Thoracic aorta (tissue), 2 donors: ENCODE measurements around the gene AXIN1. TPM values are rescaled to one million over a fixed set of nuclear protein-coding genes. Genes with fewer than 3 reads are reported as not detected.
A peak's percentile ranks its signal among the peaks of the same experiment; 100 is the strongest.

Source experiments
- ATAC-seq: fragments of 150-250 bp; one replicate; pipeline ENCODE4 v1.8.0; 2017; ENCODE audit warnings: low read depth; ENCODE audit not compliant: insufficient number of reproducible peaks, low FRiP score
- DNase-seq: peaks from one replicate; pipeline ENCODE4 v3.0.0-alpha.2; 2020; ENCODE audit warnings: low spot score
- H3K27ac ChIP-seq, 2 donors: fragments of 200-600 bp; sonication (generic); 1 replicate in 1 of 2; 2 replicates in 1 of 2; pipeline ENCODE4 v1.5.1; 2016; ENCODE audit warnings: mild to moderate bottlenecking in 2 of 2, moderate library complexity in 2 of 2
- H3K27me3 ChIP-seq: fragments of 200-600 bp; sonication (generic); replicated peaks from 2 replicates; pipeline ENCODE4 v1.6.0; 2016; ENCODE audit warnings: mild to moderate bottlenecking; ENCODE audit not compliant: insufficient read depth
- H3K36me3 ChIP-seq: fragments of 200-600 bp; sonication (generic); one replicate; pipeline ENCODE4 v1.5.1; 2016
- H3K4me1 ChIP-seq, 2 donors: fragments of 200-600 bp; sonication (generic); 1 replicate in 1 of 2; 2 replicates in 1 of 2; pipeline versions ENCODE4 v1.5.1 to v1.6.0; 2016; ENCODE audit warnings: low read depth in 2 of 2, mild to moderate bottlenecking in 1 of 2; ENCODE audit not compliant: control insufficient read depth in 1 of 2
- H3K4me3 ChIP-seq: fragments of 200-600 bp; sonication (generic); 2 replicates; pipeline ENCODE4 v1.5.1; 2016; ENCODE audit warnings: mild to moderate bottlenecking
- H3K9me3 ChIP-seq: fragments of 200-600 bp; sonication (generic); 2 replicates; pipeline ENCODE4 v1.5.1; 2016
- total RNA-seq, 2 donors: library from RNA; depleted of rRNA; stranded (reverse); fragments of >200 nt; gene quantifications; one replicate each; pipeline versions ENCODE4 v1.1.0 to v1.2.3, GENCODE V29; 2016
- TF ChIP-seq, protein P1 (sequence below): fragments of 200-600 bp; sonication (generic); IDR thresholded peaks from one replicate; pipeline ENCODE4 v1.5.1; 2019; ENCODE audit warnings: antibody characterized with exemption

The AXIN1 gene
- total RNA-seq, 2 donors from 2014 or later, result 20.0 to 27.2 TPM

DNA sequence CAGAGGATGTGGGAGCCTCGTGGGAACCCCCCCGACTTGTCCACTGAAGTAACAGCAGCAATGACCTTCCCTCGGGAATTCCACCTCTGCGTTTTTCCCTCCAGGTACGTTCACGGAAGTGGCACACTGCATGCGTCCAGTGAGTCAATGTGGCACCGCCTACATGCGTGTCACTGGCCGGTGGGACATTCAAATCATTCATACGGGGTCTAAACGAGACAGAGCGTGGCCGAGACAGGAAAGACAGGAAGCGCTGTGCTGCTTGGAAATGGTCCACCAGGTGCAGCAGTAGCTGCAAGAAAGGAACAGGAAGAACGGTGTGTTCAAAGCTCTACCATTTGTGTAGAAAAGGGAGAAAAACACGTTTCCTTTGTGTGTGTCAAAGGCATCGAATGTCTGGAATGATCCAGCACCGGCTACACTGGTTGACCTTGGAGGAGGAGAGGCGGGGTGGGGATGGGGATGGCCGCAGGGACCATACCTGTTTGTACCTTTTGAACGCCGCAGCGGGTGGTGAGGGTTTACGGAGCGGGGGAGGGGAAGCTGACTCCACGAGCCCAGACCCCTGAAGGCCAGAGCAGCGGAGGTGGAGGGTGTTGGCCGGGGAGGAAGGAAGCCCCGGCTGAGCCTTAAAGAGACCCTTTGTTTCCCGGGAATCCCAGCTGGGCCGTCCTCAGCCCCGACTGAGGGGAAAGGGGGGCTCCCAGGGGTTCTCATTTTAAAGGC, 31.0 kb upstream of the AXIN1 start:
- TF ChIP-seq, protein P1, sequence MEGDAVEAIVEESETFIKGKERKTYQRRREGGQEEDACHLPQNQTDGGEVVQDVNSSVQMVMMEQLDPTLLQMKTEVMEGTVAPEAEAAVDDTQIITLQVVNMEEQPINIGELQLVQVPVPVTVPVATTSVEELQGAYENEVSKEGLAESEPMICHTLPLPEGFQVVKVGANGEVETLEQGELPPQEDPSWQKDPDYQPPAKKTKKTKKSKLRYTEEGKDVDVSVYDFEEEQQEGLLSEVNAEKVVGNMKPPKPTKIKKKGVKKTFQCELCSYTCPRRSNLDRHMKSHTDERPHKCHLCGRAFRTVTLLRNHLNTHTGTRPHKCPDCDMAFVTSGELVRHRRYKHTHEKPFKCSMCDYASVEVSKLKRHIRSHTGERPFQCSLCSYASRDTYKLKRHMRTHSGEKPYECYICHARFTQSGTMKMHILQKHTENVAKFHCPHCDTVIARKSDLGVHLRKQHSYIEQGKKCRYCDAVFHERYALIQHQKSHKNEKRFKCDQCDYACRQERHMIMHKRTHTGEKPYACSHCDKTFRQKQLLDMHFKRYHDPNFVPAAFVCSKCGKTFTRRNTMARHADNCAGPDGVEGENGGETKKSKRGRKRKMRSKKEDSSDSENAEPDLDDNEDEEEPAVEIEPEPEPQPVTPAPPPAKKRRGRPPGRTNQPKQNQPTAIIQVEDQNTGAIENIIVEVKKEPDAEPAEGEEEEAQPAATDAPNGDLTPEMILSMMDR, result no peak
- DNase-seq (no peak), ATAC-seq (no peak)
- Histone ChIP-seq H3K36me3 (no peaks in the 10 kb centered on the region), H3K27me3 (no peaks in the 10 kb centered on the region), H3K9me3 (no peaks in the 10 kb centered on the region), H3K4me3 (peak overlapping the region; percentile 93), H3K27ac (no peak overlapping the region), H3K4me1 (peaks cover 9 to 42% of the 10 kb centered on the region in 2 donors)

DNA sequence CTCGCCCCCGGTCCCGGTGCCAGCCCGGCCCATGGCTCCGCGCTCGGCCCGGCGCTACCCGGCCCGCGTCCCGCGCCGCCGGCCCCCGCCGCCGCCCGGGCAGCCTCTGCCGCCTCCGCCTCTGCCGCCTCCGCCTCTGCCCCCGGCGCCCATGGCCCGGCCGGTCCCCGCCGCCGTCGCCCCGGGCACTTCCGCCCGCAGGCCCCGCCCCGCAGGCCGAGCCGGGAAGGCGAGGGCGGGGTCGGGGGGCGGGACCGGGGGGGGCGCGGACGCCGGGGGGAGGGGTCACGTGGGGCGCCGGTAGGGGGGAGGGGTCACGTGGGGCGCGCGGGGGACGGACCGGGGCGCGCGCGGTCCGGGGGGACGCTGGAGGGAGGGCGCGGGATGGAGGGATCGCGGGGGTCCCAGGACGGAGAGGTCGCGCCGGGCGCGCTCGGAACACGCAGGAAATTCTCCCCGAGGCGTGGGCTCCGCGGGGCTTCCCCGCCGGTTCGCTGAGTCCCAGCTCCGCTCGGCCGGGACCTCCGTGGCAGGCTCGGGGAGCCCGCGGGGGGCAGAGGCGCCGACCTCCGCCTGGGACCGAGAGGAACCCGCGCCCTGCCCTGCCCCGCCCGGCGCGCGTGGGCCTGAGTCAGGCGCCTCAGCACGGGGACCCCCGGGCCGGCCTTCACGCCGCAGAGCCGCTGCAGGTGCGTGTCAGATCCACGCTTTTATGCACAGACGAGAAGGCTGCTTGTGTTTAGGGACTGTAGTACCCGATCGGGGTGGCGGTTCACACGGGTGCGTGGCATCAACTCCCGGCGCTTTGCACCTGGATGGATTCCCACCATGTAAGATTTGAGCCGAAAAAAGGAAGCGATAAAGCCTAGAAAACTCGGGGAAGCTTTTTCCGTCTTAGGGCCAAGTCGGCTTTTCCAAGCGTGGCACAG, 29.5 kb upstream of the AXIN1 start, which contains the start of gene PGAP6:
PGAP6 (minus strand) TSS at position 190 of the 929 bp plus-strand sequence; CDS start at position 33, 157 bp downstream.
- TF ChIP-seq, protein P1, result no peak
- Histone ChIP-seq H3K27me3 (no peaks in the 10 kb centered on the region), H3K4me1 (peaks cover 9 to 31% of the 10 kb centered on the region in 2 donors), H3K4me3 (peak within 1 kb of the TSS; percentile 93), H3K27ac (peak within 1 kb of the TSS; percentile 22 to 52), H3K36me3 (peaks cover 4% of the 10 kb centered on the region), H3K9me3 (no peaks in the 10 kb centered on the region)
- ATAC-seq (peak; percentile 45), DNase-seq (no peak)

DNA sequence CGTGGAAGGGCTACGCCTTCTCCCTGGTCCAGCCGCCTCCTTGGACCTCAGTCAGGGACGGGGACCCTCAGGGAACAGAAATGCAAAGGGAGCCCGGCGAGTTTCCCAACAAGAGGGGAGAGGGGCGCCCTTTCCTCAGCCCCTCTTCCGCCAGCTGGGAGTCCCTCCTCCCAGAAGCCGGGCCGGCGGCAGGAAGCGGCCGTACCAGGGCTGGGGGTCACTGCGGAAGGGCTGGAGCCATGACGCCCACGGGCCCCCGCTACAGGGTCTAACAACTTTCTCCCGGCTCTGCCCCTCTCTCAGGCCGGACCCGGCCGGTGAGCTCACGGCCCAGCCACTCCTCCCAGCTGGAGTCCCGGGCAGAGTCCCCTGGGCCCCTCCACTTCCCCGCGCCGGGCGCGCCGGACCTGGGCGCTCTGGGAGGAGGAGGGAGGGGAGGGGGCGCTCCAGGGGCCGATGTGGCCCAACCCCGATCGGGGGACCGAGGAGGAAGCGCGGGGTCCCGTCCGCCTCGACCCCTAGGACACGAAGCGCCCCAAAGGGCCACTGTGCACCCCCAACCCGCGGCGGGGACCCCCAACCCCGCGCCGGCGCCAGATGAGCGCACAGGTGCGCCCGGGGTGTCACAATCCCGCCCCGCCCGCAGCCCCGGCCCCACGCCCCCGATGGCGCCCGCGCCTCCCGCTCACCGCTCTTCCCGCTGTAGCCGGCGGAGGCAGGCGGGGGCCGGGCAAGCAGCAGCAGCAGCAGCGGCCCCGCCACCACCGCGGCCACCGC, 28.7 kb upstream of the AXIN1 start:
- peaks cover 9 to 31% of the 10 kb centered on the region in 2 donors for H3K4me1 ChIP-seq
- no peak for DNase-seq
- H3K9me3 ChIP-seq, result no peaks in the 10 kb centered on the region

DNA sequence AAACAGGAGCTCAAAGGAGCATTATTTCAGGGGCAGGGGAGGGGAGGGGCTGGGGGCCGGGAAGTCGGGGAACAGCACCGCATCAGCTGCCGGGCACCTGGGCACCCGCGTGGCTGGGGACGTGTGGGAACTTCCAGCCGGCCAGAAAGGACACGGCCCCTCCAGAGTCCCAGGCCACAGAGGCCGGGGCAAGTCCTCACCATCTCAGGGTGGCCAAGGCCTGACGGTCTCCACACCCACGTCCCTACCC, 28.2 kb upstream of the AXIN1 start:
- Histone ChIP-seq H3K27ac (no peak overlapping the region), H3K4me1 (peaks cover 9 to 31% of the 10 kb centered on the region in 2 donors)
- ATAC-seq, result no peak

More for the DNA sequence above, 28.7 kb upstream of the AXIN1 start:
- TF ChIP-seq, protein P1, result no peak
- H3K27me3 ChIP-seq, result no peaks in the 10 kb centered on the region
- peaks cover 12% of the 10 kb centered on the region for H3K36me3 ChIP-seq
- H3K27ac ChIP-seq, result no peak overlapping the region
- ATAC-seq, result peak; percentile 16
- peak overlapping the region; percentile 84 for H3K4me3 ChIP-seq

More for the DNA sequence above, 28.2 kb upstream of the AXIN1 start:
- TF ChIP-seq, protein P1, result no peak
- Histone ChIP-seq H3K27me3 (no peaks in the 10 kb centered on the region), H3K36me3 (peaks cover 17% of the 10 kb centered on the region), H3K9me3 (no peaks in the 10 kb centered on the region), H3K4me3 (peak overlapping the region; percentile 84)
- no peak for DNase-seq
